ENCODE data around the gene TERT. TPM values are rescaled to one million over a fixed set of nuclear protein-coding genes. Genes with fewer than 3 reads are reported as not detected.

Gene TERT
- total RNA-seq, 4 donors from 2014 or later = not detected

DNA sequence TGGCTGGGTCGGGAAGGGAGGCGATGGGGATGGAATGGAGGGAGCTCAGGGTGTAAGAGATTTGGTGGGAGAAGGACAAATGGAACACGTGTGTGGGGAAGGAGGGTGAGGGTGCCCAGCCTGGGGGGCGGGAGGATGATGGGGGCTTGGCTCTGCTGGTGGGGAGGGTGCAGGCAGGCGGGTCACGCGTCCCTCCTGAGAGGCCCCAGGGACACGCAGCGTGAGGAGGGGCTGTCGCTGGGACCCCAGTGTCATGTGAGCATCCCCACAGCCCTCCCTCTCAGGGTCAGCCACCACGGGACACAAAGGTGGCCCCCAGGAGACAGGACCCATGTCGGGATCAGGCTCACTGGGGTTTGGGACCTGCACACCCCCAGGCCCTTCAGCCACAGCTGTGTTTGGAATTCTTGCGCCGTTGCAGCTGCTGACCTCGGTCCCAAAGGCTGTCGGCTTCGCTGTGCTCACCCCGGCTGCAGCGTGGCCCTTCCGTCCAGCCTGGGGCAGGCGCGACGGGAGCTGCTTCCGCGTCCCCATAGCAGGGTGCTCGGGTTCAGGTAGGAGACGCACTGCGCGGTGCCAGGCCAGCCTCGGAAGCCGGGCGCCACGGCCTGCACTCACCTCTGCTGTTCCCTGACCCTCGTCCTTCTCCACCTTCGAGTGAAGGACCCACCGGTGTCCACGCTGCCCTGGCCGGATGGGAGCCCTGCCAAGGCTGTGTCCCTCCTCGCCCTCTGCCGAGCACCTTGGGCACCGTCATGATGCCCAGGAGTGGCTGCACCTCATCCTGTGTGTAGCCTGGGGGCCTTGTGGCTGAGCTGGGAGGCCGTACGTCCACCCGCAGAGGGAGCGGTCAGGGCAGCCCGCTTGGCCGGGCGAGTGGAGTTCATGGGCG lies 88.1 kb downstream of the TERT start:
- 69 to 86% methylated on average over 5 to 46 of the region's 49 CpGs for WGBS, 2 donors (ENCODE audit: low coverage in 1 of 2)
- Histone ChIP-seq H3K4me1 (peaks cover 0 to 11% (median 0%) of the 10 kb centered on the region in 4 donors), H3K27me3 (peaks cover 15% of the 10 kb centered on the region), H3K4me3 (no peak overlapping the region), H3K36me3 (no peaks in the 10 kb centered on the region), H3K9me3 (no peaks in the 10 kb centered on the region), H3K27ac (no peak overlapping the region)
- TF ChIP-seq POLR2A (IDR thresholded peaks at IDR 0.05) = no peak
- no peak for TF ChIP-seq EP300 (IDR thresholded peaks at IDR 0.05; ENCODE audit: low read depth)
- TF ChIP-seq POLR2AphosphoS5 (IDR thresholded peaks at IDR 0.05) = no peak
- TF ChIP-seq, protein P1, sequence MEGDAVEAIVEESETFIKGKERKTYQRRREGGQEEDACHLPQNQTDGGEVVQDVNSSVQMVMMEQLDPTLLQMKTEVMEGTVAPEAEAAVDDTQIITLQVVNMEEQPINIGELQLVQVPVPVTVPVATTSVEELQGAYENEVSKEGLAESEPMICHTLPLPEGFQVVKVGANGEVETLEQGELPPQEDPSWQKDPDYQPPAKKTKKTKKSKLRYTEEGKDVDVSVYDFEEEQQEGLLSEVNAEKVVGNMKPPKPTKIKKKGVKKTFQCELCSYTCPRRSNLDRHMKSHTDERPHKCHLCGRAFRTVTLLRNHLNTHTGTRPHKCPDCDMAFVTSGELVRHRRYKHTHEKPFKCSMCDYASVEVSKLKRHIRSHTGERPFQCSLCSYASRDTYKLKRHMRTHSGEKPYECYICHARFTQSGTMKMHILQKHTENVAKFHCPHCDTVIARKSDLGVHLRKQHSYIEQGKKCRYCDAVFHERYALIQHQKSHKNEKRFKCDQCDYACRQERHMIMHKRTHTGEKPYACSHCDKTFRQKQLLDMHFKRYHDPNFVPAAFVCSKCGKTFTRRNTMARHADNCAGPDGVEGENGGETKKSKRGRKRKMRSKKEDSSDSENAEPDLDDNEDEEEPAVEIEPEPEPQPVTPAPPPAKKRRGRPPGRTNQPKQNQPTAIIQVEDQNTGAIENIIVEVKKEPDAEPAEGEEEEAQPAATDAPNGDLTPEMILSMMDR (IDR thresholded peaks at IDR 0.05) = no peak
- intact Hi-C loops (cut with DNase I; ENCODE audit: low total_unique reads) = no loop called here
- no peak for DNase-seq
- in situ Hi-C loops (cut with MboI; ENCODE audit: low pct_ligation_motif_present in 1 of 4, low pct_unique_long_range_greater_than_20kb in 1 of 4, low sequenced_read_pairs in 3 of 4) = no loop called here

DNA sequence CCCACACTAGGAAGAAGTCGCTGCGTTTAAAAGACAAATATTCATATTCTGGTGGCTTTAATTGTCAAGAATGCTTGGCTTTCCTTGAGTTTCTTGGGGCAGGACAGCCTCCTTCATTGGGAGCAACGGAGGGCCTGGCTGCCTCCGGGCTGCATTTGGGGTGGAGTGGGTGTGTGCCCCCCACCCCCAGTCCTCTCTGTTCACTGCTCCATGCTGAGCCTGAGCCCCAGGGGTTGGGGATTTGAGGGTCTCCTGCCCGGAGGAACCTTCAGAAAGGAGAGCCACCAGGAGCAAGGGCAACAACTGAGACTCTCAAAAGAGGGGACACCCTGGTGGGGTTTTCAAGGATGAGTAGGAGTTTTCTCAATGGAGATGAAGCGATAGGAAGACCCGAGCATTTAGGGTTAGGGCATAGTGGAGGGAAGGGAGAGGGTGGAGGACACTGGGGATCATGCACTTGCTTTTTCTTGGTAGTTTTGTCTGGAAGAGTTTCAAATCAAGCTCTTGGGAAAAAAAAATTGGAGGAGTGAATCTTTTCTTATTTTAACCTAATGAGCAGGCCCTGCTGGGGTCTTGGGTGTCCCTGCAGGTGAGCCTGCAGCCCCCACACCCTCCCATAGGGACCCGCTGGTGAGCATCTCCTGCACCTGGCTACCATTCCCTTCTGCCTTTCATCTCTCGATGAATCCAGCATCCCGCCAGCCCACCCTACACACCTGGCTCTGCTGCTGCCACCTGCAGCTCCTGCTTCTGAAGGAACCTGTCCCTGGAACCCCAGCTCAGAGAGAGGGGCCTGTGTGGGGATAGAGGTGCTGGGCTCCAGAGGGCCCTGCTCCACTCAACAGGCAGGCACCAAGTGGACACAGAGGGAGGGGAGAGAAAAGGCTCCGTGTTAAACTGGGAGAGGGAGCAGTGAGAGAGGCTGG lies 89.3 kb downstream of the TERT start:
- Histone ChIP-seq H3K27me3 (peaks cover 28% of the 10 kb centered on the region), H3K4me3 (no peak overlapping the region), H3K9me3 (no peaks in the 10 kb centered on the region), H3K4me1 (peaks cover 0 to 11% (median 0%) of the 10 kb centered on the region in 4 donors), H3K27ac (no peak overlapping the region), H3K36me3 (no peaks in the 10 kb centered on the region)
- WGBS, 2 donors (ENCODE audit: low coverage in 1 of 2) = 70% methylated on average over 5 to 11 of the region's 11 CpGs
- intact Hi-C loops (cut with DNase I; ENCODE audit: low total_unique reads) = no loop called here
- TF ChIP-seq POLR2A (IDR thresholded peaks at IDR 0.05) (no peak), EP300 (IDR thresholded peaks at IDR 0.05; ENCODE audit: low read depth) (no peak)
- TF ChIP-seq, protein P1 (IDR thresholded peaks at IDR 0.05) = no peak
- no peak for DNase-seq
- in situ Hi-C loops (cut with MboI; ENCODE audit: low pct_ligation_motif_present in 1 of 4, low pct_unique_long_range_greater_than_20kb in 1 of 4, low sequenced_read_pairs in 3 of 4) = no loop called here

DNA sequence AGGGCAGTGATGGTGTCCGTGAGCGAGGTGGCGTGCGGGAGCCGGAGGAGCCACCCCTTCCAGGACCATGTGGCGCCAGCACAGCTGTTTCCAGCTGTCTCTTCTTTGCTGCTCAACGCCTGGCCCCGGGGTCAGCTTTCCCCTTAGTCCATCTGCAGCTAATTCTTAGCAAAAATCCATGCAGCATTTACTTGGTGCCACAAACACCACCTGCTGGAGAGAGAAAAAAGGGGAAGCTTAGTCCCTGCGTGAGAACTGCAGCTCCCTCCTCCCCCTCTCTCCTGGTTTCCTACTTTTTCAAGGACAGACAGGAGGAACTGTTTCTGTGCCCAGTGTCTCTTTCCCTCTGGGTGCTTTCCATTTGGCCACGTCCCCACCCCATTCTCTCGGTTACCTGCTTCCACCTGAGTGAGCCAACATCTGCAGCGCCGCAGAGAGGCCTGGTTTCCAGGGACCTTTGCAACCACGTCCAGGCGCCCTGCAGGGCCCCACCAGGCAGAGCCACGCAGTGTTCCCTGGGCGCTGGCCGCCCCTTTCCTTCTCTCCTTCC lies 90.1 kb downstream of the TERT start:
- no peak for TF ChIP-seq POLR2AphosphoS5 (IDR thresholded peaks at IDR 0.05)
- TF ChIP-seq, protein P1 (IDR thresholded peaks at IDR 0.05) = peak in 3 of 5 experiments; percentile 16 to 44 (median 18)
- H3K4me1 ChIP-seq = peaks cover 0 to 11% (median 2%) of the 10 kb centered on the region in 4 donors
- in situ Hi-C loops (cut with MboI; ENCODE audit: low pct_ligation_motif_present in 1 of 4, low pct_unique_long_range_greater_than_20kb in 1 of 4, low sequenced_read_pairs in 3 of 4) = no loop called here
- WGBS, 2 donors (ENCODE audit: low coverage in 1 of 2) = 27 to 31% methylated on average over 5 to 18 of the region's 18 CpGs
- intact Hi-C loops (cut with DNase I; ENCODE audit: low total_unique reads) = no loop called here
- no peak for DNase-seq
- no peak overlapping the region for H3K27ac ChIP-seq
- no peaks in the 10 kb centered on the region for H3K36me3 ChIP-seq
- no peak overlapping the region for H3K4me3 ChIP-seq
- peaks cover 35% of the 10 kb centered on the region for H3K27me3 ChIP-seq
- no peaks in the 10 kb centered on the region for H3K9me3 ChIP-seq
